ENCODE measurements around the gene ZNF160. TPM values are rescaled to one million over a fixed set of nuclear protein-coding genes. Genes with fewer than 3 reads are reported as not detected.
"Not testable (repeated sequence)": the region's sequence is repeated elsewhere in the genome, so short reads cannot be mapped to it uniquely, and the experiment has no call there.

The ZNF160 gene
- polyA plus RNA-seq, 3 donors, result 41.9 to 92.3 (median 46.9) TPM

DNA sequence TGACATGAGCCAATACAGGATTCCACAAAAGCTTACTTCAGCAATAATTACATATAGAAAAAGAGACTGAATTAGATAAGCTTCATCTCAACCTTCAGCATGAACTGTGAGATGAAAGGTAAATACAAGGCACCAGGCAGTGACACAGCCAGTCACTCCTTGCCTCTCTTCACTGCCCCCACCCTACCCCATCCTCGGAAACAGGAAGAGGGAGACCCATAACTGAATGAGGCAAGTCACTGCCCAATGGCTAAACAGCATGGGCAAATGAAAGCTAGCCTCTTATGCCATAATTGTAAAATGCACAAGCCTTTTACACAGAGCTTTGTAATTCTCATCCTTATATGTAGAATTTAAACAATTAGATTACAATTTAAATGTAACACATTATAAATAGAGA lies 1.7 kb downstream of the ZNF160 start:
- no peak for DNase-seq (ENCODE audit: extremely low read depth in 1 of 11, low read depth in 9 of 11, low spot score in 4 of 11)

DNA sequence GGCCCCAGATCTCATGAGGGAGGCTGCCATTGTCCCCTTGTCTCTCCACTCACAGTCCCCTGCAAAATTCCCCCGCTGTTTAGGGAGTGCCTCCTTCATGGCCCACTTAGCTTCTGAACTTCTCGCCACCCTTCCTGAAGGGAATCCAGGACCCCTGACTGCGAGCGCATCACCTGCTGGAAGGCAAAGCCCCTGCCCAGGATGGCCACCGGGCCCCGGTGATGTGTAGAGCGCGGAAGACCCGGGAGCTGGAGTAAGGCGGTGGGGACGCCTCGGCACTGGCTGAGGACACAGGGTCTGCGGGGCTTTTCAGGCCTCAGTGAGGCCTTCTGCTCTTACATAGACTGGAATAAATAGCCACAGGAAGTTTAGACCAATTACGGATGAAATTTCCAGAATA lies 4.7 kb downstream of the ZNF160 start:
- not testable (repeated sequence) for DNase-seq (ENCODE audit: extremely low read depth in 1 of 11, low read depth in 9 of 11, low spot score in 4 of 11)

GRCh38 chr19:53096982-53097690 lies 6.1 kb downstream of the ZNF160 start:
- not testable (repeated sequence) for DNase-seq (ENCODE audit: extremely low read depth in 1 of 11, low read depth in 9 of 11, low spot score in 4 of 11)

- DNase-seq (ENCODE audit: extremely low read depth in 1 of 11, low read depth in 9 of 11, low spot score in 4 of 11), result not testable (repeated sequence)
Measured at GRCh38 chr19:53096579-53096978, 6.6 kb downstream of the ZNF160 start.

GRCh38 chr19:53094754-53095575 lies 8.3 kb downstream of the ZNF160 start:
- DNase-seq (ENCODE audit: extremely low read depth in 1 of 11, low read depth in 9 of 11, low spot score in 4 of 11), result no peak

- no peak for DNase-seq (ENCODE audit: extremely low read depth in 1 of 11, low read depth in 9 of 11, low spot score in 4 of 11)
Measured at GRCh38 chr19:53092723-53093122, 10.5 kb downstream of the ZNF160 start.

DNA sequence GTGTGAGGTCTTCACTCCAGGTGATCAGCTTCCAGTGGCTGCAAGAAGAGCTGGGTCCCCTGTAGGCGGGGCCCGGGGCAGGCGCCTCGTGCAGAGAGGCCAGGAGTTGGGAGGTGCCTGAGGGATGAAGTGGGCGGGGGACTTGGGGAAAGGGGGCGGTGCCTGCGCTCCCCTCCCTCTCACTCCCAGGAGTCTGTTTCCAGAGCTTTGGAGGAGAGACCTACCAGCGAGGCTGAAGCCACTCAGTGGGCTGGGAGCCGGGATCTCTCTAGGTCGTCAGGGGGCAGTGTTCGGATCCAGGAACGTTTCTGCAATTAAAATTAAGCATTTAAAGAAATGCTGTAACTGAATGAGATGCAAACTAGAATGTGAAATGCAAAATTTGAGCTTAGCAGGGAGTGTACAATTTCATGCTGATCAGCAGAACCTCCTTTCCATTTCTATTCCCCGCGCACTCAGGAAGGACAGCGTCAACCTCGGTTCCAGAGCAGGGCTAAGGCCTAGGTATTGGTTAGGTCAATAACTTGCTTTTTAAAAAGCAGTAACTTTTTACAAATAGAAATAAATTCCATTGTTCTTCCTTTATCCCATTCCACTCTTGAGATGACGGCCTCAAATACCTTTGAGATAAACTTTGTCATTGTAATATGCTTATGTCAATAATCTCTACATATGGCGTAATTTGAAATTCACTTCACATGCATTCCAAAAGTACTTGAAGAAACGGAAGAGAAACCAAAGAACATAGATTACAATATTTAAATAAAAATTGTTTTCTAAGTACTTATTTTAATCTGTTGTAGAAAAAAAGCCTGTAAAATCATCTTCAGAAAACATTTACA lies 11.6 kb downstream of the ZNF160 start:
- no peak for DNase-seq (ENCODE audit: extremely low read depth in 1 of 11, low read depth in 9 of 11, low spot score in 4 of 11)

DNA sequence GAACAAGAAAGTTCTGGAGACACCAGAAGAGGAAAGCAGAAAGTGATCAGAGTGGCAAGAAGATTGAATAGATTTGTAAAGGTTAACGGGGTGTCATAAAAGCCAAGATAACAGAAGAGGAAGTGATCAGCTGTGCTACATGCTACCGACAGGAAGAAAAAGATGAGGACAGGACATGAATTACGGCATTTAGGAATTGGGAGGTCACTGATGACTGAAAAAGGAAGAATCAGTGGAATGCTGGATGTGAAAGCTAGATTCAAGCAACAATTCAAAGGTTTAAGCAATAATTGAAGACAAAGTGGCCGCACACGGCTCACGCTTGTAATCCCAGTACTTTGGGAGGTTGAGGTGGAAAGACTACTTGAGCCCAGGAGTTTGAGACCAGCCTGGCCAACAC lies 15.1 kb downstream of the ZNF160 start:
- no peak for DNase-seq (ENCODE audit: extremely low read depth in 1 of 11, low read depth in 9 of 11, low spot score in 4 of 11)

DNA sequence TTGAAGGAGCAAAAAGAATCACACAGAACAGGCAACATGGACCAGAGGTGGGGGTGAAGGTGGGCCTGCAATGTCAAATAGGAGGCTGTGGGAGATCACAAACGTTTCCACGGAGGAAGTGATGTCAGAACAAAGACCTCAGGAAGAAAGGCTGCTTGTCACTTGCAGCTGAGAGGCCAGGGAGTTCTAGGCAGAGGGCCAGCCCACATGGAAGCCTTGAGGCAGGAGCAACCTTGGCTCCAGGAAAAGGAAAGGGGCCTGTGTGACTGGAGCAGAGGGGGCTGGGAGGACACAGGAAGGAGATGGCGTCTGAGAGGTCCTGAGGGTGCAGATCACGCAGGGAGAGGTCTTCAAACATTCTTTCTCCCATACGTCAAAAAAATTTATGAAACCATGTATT lies 16.3 kb downstream of the ZNF160 start:
- peak in 2 of 11 donors; percentile 9 to 33 for DNase-seq (ENCODE audit: extremely low read depth in 1 of 11, low read depth in 9 of 11, low spot score in 4 of 11)

DNA sequence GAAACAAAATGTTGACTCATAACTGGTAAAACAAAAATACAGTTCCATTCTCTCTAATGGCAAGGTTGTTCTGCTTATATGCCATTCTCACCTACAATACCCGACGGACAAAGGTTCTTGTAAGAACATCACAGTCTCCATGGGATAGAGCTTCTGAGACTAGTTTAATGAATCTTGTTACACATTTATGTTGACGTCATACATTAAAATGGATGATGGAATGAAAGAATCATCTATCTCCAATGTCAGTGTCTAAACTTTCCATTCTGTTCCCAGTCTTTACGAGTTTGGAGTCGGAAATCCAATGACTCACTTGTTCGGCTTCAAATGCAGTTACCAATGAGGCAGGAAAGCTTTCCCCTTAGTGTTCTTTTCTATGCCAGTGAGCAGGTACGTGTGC lies 17.7 kb downstream of the ZNF160 start:
- DNase-seq (ENCODE audit: extremely low read depth in 1 of 11, low read depth in 9 of 11, low spot score in 4 of 11), result no peak

DNA sequence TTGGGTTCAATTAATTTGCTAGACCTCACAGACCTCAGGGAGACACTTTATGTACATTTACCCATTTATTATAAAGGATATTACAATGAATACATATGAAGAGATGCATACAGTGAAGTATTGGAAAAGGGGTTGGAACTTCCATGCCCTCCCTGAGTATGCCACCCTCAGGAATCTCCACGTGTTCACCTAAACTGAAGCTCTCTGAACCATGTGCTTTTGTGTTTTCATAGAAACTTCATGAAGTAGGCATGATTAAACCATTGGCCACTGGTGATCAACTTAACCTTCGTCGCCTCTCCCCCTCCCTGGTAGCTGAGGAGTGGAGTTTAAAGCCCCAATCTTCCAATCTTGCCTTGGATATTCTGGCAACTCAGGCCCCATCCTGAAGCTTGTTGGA lies 20.3 kb downstream of the ZNF160 start:
- no peak for DNase-seq (ENCODE audit: extremely low read depth in 1 of 11, low read depth in 9 of 11, low spot score in 4 of 11)

DNA sequence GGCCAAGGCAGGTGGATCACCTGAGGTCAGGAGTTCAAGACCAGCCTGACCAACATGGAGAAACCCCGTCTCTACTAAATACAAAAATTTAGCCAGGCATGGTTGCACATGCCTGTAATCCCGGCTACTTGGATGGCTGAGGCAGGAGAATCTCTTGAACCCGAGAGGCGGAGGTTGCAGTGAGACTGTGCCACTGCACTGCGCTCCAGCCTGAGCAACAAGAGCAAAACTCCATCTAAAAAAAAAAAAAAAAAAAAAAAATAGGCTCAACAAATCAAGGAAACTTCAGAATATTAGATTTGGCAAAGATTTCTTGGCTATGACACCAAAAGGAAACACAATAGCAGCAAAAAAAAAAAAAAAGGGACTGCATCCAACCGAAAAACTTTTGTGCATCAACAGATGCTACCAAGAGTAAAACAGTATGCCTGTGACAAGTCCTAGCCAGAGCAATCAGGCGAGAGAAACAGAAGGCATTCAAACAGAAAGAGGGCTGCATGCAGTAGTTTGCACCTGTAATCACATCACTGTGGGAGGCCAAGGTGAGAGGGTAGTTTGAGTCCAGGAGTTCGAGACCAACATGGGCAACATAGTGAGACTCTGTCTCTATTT lies 23.8 kb downstream of the ZNF160 start:
- DNase-seq (ENCODE audit: extremely low read depth in 1 of 11, low read depth in 9 of 11, low spot score in 4 of 11), result no peak

DNA sequence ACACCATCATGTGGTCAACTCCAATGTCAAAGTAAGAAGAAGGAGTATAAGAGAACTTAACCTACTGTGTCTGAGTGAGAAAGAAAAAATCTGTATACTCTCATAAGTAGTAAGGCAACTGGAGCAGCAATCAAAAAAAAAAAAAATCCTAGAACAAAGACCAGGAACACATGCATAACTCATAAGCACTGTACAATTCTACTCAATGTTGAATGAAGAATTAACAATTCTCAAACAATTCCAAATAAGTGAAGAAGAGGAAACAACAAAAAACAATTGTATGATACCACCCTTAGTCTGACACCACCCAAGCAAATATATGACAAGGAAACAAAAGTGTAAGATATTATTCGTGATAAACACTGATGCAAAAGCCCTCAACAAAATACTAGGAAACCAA lies 24.6 kb downstream of the ZNF160 start:
- no peak for DNase-seq (ENCODE audit: extremely low read depth in 1 of 11, low read depth in 9 of 11, low spot score in 4 of 11)

- peak in 10 of 11 donors; percentile 33 to 66 (median 62) for DNase-seq (ENCODE audit: extremely low read depth in 1 of 11, low read depth in 9 of 11, low spot score in 4 of 11)
Measured at GRCh38 chr19:53076984-53077383, 26.2 kb downstream of the ZNF160 start.

DNA sequence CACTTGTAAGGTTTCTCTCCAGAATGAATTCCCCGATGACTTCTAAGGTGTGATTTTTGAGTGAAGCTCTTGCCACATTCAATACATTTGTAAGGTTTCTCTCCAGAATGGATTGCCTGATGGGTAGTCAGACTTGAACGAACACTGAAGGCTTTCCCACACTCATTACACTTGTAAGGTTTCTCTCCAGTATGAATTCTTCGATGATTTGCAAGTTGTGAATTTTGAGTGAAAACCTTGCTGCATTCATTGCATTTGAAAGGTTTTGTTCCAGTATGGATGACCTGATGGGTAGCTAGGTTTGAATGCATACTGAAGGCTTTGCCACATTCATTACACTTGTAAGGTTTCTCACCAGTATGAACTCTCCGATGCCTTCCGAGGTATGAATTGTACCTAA lies 34.4 kb downstream of the ZNF160 start:
- no peak for DNase-seq (ENCODE audit: extremely low read depth in 1 of 11, low read depth in 9 of 11, low spot score in 4 of 11)

GRCh38 chr19:53068199-53068598 lies 35.0 kb downstream of the ZNF160 start:
- DNase-seq (ENCODE audit: extremely low read depth in 1 of 11, low read depth in 9 of 11, low spot score in 4 of 11), result no peak

DNA sequence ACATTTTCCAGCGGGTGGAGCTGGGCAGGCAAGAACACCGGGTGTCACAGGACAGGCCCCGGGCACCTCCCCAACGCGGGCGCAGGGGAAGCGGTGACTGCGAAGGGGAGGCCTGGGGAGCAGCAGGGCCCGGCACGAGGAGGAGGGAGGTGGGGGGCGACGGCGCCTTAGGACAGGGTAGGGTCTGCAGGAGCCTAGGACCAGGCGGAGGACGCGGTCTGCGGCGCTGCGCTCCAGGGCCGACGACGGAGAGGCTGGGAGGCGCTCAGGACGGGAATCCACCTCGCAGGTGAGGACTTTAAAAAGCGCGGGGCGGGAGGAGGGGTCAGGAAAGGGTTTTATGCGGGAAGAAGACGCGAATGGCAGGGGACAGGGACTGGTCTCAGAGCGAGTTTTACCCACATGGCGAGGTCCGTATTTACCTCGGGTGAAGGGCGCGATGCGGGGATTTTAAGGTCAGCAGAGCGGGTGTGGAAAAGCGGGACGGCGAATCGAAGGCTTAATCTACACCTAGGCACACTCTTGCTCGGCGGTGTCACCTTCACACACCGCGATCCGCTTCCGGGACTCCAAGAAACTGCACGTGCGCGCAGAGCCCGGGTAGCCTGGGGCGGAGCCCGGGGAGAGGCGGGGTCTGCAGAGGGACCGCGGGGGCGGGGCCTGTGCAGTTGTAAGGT lies 45.2 kb downstream of the ZNF160 start:
- peak in 8 of 11 donors; percentile 23 to 68 (median 42) for DNase-seq (ENCODE audit: extremely low read depth in 1 of 11, low read depth in 9 of 11, low spot score in 4 of 11)

DNA sequence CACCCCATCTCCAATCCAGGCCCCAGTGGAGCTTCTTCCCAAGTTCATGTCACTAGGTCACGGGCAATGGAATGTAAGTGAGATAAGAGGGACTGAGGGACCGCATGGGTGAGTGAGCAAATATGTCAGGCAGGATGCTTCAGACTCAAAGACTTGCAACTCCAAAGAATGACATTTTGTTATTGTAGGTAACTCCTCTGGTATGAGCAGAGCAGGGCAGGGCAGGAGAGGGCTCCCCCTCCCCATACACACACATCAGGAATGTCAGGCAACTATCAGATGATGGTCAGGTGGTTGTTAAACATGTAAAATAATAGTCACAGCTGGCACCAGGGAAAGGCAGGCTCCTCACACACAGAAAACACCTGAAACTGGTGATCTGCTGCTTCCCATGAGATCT lies 48.1 kb downstream of the ZNF160 start:
- no peak for DNase-seq (ENCODE audit: extremely low read depth in 1 of 11, low read depth in 9 of 11, low spot score in 4 of 11)

- DNase-seq (ENCODE audit: extremely low read depth in 1 of 11, low read depth in 9 of 11, low spot score in 4 of 11), result no peak
Measured at GRCh38 chr19:53047379-53047778, 55.8 kb downstream of the ZNF160 start.

All from renal cortex interstitium (tissue), 11 donors.